Lower leg skin (tissue), 3 donors: ENCODE measurements around the gene BRF1.

Source experiments
- POLR2A ChIP-seq, 2 donors: fragments of 450-650 bp; IDR thresholded peaks; one replicate each; pipeline ENCODE4 v1.6.1; 2016 to 2017; ENCODE audit warnings: antibody characterized with exemption in 2 of 2, mild to moderate bottlenecking in 1 of 2, moderate library complexity in 1 of 2
- TF ChIP-seq, protein P1 (sequence below), 3 donors: fragments of 450-650 bp; IDR thresholded peaks; one replicate each; pipeline ENCODE4 v1.5.1; 2016; ENCODE audit warnings: antibody characterized with exemption in 3 of 3, mild to moderate bottlenecking in 3 of 3, moderate library complexity in 2 of 3

DNA sequence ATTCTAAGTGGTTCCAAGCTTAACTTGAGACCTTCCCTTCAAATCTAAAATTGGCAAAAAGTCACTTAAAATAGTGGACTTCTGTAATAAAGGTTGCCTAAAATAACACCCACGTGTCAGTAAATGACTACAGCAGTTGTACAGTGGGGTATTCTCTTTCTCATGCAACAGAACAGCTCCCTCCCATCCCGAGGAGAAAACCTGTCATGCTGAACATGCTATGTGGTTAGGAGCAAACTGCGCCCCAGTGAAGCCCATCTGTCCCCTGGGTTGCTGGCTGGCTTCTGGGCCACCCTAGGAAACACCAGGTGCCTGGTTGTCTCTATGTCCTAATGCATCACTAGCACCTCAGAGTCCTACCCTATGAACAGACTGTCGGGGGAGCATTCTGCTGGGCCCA, 49.8 kb downstream of the BRF1 start:
- TF ChIP-seq, protein P1, sequence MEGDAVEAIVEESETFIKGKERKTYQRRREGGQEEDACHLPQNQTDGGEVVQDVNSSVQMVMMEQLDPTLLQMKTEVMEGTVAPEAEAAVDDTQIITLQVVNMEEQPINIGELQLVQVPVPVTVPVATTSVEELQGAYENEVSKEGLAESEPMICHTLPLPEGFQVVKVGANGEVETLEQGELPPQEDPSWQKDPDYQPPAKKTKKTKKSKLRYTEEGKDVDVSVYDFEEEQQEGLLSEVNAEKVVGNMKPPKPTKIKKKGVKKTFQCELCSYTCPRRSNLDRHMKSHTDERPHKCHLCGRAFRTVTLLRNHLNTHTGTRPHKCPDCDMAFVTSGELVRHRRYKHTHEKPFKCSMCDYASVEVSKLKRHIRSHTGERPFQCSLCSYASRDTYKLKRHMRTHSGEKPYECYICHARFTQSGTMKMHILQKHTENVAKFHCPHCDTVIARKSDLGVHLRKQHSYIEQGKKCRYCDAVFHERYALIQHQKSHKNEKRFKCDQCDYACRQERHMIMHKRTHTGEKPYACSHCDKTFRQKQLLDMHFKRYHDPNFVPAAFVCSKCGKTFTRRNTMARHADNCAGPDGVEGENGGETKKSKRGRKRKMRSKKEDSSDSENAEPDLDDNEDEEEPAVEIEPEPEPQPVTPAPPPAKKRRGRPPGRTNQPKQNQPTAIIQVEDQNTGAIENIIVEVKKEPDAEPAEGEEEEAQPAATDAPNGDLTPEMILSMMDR (IDR thresholded peaks at IDR 0.05) = no peak
- TF ChIP-seq POLR2A (IDR thresholded peaks at IDR 0.05) = no peak
